CD1c-positive myeloid dendritic cell (primary cell): ENCODE measurements around the gene GIGYF1.
"Not testable (repeated sequence)": the region's sequence is repeated elsewhere in the genome, so short reads cannot be mapped to it uniquely, and the experiment has no call there.

Experiments
- DNase-seq: peaks from one replicate; pipeline ENCODE4 v3.0.0-alpha.2; 2016; ENCODE audit errors: extremely low spot score

GIGYF1 gene

GRCh38 chr7:100673302-100673941 lies 20.6 kb downstream of the GIGYF1 start, which contains the start of gene GNB2:
Gene GNB2 (plus strand): TSS chr7:100673740. CDS start chr7:100676266, 2,526 bp downstream.
- DNase-seq: peak; percentile 99

- DNase-seq: no peak
Observed at GRCh38 chr7:100671353-100672327, 22.4 kb downstream of the GIGYF1 start.

- peak; percentile 40 for DNase-seq
Observed at GRCh38 chr7:100670074-100670473, 24.0 kb downstream of the GIGYF1 start.

DNA sequence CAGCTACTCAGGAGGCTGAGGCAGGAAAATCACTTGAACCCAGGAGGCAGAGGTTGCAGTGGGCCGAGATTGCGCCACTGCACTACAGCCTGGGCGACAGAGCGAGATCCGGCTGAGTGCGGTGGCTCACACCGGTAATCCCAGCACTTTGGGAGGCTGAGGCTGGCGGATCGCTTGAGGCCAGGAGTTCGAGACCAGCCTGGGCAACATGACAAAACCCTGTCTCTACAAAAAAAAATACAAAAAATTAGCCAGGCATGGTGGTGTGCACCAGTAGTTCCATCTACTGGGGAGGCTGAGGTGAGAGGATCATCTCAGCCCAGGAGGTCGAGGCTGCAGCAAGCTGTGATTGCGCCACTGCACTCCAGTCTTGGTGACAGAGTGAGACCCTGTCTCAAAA lies 24.9 kb downstream of the GIGYF1 start:
- DNase-seq: not testable (repeated sequence)

- no peak for DNase-seq
Observed at GRCh38 chr7:100668069-100668449, 26.0 kb downstream of the GIGYF1 start.

GRCh38 chr7:100667331-100668068 lies 26.6 kb downstream of the GIGYF1 start:
- DNase-seq: no peak

GRCh38 chr7:100665168-100665726 lies 28.8 kb downstream of the GIGYF1 start:
- no peak for DNase-seq

DNA sequence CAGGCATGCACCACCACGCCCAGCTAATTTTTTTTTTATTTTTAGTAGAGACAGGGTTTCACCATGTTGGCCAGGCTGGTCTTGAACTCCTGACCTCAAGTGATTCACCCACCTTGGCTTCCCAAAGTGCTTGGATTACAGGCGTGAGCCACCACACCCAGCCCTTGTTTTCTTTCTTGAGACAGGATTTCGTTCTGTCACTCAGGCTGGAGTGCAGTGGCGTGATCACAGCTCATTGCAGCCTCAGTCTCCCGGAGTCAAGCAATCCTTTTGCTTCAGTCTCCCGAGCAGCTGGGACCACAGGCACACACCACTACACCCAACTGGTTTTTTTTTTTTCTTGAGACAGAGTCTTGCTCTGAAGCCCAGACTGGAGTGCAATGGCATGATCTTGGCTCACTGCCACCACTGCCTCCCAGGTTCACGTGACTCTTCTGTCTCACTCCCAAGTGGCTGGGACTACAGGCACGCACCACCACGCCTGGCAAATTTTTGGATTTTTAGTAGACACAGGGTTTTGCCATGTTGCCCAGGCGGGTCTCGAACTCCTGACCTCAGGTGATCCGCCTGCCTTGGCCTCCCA lies 31.8 kb downstream of the GIGYF1 start:
- not testable (repeated sequence) for DNase-seq

- peak; percentile 76 for DNase-seq
Observed at GRCh38 chr7:100655908-100656674, 38.0 kb downstream of the GIGYF1 start, which contains the start of gene ACTL6B. Gene ACTL6B (minus strand): TSS chr7:100656448. CDS start chr7:100656354, 94 bp downstream.

DNA sequence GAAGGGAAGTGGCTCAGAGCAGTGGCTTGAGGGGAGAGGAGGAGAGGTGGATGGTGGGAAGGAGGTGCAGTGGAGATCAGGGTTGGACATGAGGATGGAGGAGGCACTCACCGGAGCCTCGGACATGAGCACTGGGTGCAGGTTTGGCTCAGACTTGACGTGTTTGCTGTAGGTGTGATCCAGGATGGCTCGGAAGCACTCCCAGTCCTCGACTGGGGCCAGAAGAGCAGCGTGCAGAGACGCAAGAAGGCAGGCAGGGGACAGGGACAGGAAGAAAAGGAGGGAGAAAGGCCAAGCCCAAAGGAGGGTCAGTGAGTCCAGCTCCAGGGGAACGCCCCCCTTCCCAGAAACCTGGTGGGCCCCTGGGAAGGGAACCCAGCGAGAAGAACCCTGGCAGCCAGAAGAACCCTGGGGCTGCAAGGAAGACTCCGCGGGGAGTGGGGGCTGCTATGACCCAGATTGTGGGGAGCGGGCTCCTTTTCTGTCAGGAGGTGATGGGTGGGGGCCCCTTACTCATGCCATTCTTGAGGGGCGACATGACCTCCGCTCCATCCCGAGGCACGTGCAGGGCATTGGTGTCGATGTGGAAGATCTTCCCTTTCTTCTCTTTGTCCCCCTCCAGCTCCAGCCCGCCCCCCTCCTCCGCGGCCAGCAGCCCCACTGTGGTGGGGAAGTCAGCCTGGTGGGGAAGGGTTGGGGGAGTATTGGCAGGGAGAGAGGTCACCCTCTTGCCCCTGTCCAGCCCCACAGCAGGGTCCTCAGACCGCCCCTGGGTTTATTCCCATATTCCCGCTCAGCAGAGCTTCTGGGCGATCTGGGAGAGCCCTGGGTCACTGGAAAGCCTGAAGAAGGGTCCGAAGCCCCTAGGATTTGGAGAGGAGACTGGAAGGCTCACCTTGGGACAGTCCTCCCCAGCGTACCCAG lies 38.9 kb downstream of the GIGYF1 start:
- DNase-seq: no peak

- no peak for DNase-seq
Observed at GRCh38 chr7:100649826-100650565, 44.1 kb downstream of the GIGYF1 start.

- DNase-seq: no peak
Observed at GRCh38 chr7:100642534-100642907, 51.5 kb downstream of the GIGYF1 start.

DNA sequence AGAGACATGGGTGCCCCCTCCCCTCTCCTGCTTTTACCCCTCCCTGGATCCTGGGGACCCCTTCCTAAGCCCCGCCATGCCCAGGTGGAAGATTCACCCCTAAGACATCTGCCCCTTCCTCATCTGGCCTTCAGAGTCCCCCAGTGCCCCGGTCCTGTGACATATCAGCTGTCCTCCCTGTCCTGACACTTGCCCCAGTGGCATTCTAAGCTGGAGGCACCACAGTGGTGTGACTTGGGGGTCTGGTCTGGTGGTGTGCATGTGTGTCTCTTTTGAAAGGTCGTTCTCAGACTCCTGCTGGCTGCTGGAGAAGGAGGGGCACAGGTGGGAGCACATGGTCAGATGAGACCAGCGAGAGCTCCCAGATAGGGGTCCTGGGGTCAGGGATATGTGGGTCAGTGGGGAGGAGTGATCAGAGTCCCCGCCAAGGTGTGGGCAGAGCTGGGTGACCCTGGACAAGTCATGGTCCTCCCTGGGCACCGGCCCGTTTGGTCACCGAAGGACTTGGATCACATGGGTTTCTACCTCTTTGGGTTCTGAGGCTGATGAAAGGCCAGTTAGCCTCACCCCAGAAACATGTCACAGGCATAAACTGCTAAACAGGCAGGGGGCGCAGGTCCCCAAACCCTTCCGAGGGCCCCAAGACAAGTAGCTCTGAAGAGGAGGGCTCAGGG lies 52.1 kb downstream of the GIGYF1 start:
- DNase-seq: no peak

GRCh38 chr7:100641463-100641859 lies 52.6 kb downstream of the GIGYF1 start, which contains the start of gene TFR2:
Gene TFR2 (minus strand): TSS chr7:100641552. CDS start chr7:100641509, 43 bp downstream.
- no peak for DNase-seq

- DNase-seq: no peak
Observed at GRCh38 chr7:100640517-100641440, 53.3 kb downstream of the GIGYF1 start.

GRCh38 chr7:100639995-100640516 lies 54.0 kb downstream of the GIGYF1 start:
- DNase-seq: no peak
